Measurements from ENCODE around the gene OASL.

- TF ChIP-seq, protein P1, sequence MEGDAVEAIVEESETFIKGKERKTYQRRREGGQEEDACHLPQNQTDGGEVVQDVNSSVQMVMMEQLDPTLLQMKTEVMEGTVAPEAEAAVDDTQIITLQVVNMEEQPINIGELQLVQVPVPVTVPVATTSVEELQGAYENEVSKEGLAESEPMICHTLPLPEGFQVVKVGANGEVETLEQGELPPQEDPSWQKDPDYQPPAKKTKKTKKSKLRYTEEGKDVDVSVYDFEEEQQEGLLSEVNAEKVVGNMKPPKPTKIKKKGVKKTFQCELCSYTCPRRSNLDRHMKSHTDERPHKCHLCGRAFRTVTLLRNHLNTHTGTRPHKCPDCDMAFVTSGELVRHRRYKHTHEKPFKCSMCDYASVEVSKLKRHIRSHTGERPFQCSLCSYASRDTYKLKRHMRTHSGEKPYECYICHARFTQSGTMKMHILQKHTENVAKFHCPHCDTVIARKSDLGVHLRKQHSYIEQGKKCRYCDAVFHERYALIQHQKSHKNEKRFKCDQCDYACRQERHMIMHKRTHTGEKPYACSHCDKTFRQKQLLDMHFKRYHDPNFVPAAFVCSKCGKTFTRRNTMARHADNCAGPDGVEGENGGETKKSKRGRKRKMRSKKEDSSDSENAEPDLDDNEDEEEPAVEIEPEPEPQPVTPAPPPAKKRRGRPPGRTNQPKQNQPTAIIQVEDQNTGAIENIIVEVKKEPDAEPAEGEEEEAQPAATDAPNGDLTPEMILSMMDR (IDR thresholded peaks at IDR 0.05; ENCODE audit: poor library complexity, severe bottlenecking) = no peak
- TF ChIP-seq POLR2AphosphoS5 (IDR thresholded peaks at IDR 0.05) (no peak), EZH2 (IDR thresholded peaks at IDR 0.05; ENCODE audit: borderline replicate concordance, insufficient read depth, low read length, poor library complexity, severe bottlenecking) (no peak)
Observed at GRCh38 chr12:120988234-120988633, 50.8 kb downstream of the OASL start.
